ENCODE results near the gene ACTA1. TPM values are rescaled to one million over a fixed set of nuclear protein-coding genes. Genes with fewer than 3 reads are reported as not detected.
A peak's percentile ranks its signal among the peaks of the same experiment; 100 is the strongest.

Gene ACTA1
- polyA plus RNA-seq, 1 donor from 2014 or later, result 1.0 TPM

- no peaks in the 10 kb centered on the region for H3K79me2 ChIP-seq (replicated peaks; ENCODE audit: insufficient read depth, low read length)
- peaks cover 62% of the 10 kb centered on the region for H3K27me3 ChIP-seq (ENCODE audit: insufficient read depth, low read depth, low read length)
- H3K36me3 ChIP-seq (ENCODE audit: insufficient read depth, low read length), result no peaks in the 10 kb centered on the region
- H3K4me3 ChIP-seq (ENCODE audit: low read length), result peak overlapping the region; percentile 57
- H3K4me2 ChIP-seq (ENCODE audit: low read length), result no peak overlapping the region
- no peak overlapping the region for H2AFZ ChIP-seq (ENCODE audit: low read depth, low read length)
- H3F3A ChIP-seq (ENCODE audit: insufficient read depth, low read length, poor library complexity, severe bottlenecking), result no peaks in the 10 kb centered on the region
- TF ChIP-seq RAD21 (conservative IDR thresholded peaks at IDR 0.05) (no peak), CTCF (IDR thresholded peaks at IDR 0.05; ENCODE audit: poor library complexity, severe bottlenecking) (no peak), TAF1 (IDR thresholded peaks at IDR 0.05; ENCODE audit: low read depth) (no peak), EP300 (conservative IDR thresholded peaks at IDR 0.05; ENCODE audit: poor library complexity, severe bottlenecking) (no peak)
- no peaks in the 10 kb centered on the region for H3K9me2 ChIP-seq (ENCODE audit: insufficient read depth, low read length)
- H3K9ac ChIP-seq (ENCODE audit: low read length), result no peak overlapping the region
- H3K9me3 ChIP-seq (ENCODE audit: low read length), result no peaks in the 10 kb centered on the region
- H3K27ac ChIP-seq (ENCODE audit: low read length), result no peak overlapping the region
- H4K20me1 ChIP-seq (ENCODE audit: insufficient read depth), result no peaks in the 10 kb centered on the region
Observed at GRCh38 chr1:229432116-229432461, 1.8 kb downstream of the ACTA1 start.

GRCh38 chr1:229431284-229432115, 2.4 kb downstream of the ACTA1 start:
- H3K4me2 ChIP-seq (ENCODE audit: low read length), result no peak overlapping the region
- H3F3A ChIP-seq (ENCODE audit: insufficient read depth, low read length, poor library complexity, severe bottlenecking), result no peaks in the 10 kb centered on the region
- peaks cover 62% of the 10 kb centered on the region for H3K27me3 ChIP-seq (ENCODE audit: insufficient read depth, low read depth, low read length)
- no peak overlapping the region for H2AFZ ChIP-seq (ENCODE audit: low read depth, low read length)
- no peaks in the 10 kb centered on the region for H3K9me2 ChIP-seq (ENCODE audit: insufficient read depth, low read length)
- no peaks in the 10 kb centered on the region for H3K36me3 ChIP-seq (ENCODE audit: insufficient read depth, low read length)
- H4K20me1 ChIP-seq (ENCODE audit: insufficient read depth), result no peaks in the 10 kb centered on the region
- no peak overlapping the region for H3K27ac ChIP-seq (ENCODE audit: low read length)
- H3K4me3 ChIP-seq (ENCODE audit: low read length), result peak overlapping the region; percentile 57
- no peaks in the 10 kb centered on the region for H3K79me2 ChIP-seq (replicated peaks; ENCODE audit: insufficient read depth, low read length)
- H3K9ac ChIP-seq (ENCODE audit: low read length), result no peak overlapping the region
- no peak for TF ChIP-seq MXI1 (conservative IDR thresholded peaks at IDR 0.05; ENCODE audit: poor library complexity, severe bottlenecking)
- no peak for TF ChIP-seq EZH2 (IDR thresholded peaks at IDR 0.05; ENCODE audit: borderline replicate concordance, insufficient read depth, low read length, poor library complexity, severe bottlenecking)
- TF ChIP-seq REST (IDR thresholded peaks at IDR 0.05; ENCODE audit: borderline replicate concordance), result no peak
- TF ChIP-seq RAD21 (conservative IDR thresholded peaks at IDR 0.05), result no peak
- TF ChIP-seq TAF1 (IDR thresholded peaks at IDR 0.05; ENCODE audit: low read depth), result no peak
- no peak for TF ChIP-seq CTCF (IDR thresholded peaks at IDR 0.05; ENCODE audit: poor library complexity, severe bottlenecking)
- no peak for TF ChIP-seq POLR2AphosphoS5 (IDR thresholded peaks at IDR 0.05)
- no peak for TF ChIP-seq EP300 (conservative IDR thresholded peaks at IDR 0.05; ENCODE audit: poor library complexity, severe bottlenecking)
- no peak for TF ChIP-seq SMC3 (conservative IDR thresholded peaks at IDR 0.05; ENCODE audit: poor library complexity)
- no peaks in the 10 kb centered on the region for H3K9me3 ChIP-seq (ENCODE audit: low read length)

All from neural cell (in vitro differentiated cells).